Gastrocnemius medialis (tissue), 4 donors: ENCODE data around the gene CDKL4. TPM values are rescaled to one million over a fixed set of nuclear protein-coding genes. Genes with fewer than 3 reads are reported as not detected.

Experiments used
- ATAC-seq, 2 donors: fragments of 150-250 bp; one replicate each; pipeline ENCODE4 v1.9.1; 2016
- DNase-seq, 2 donors: peaks; one replicate each; pipeline ENCODE4 v3.0.0-alpha.2; 2019
- H3K27ac ChIP-seq, 4 donors: fragments of 200-600 bp; sonication (generic); 1 replicate in 1 of 4; 2 replicates in 3 of 4; pipeline ENCODE4 v1.5.1; 2016 to 2018; ENCODE audit warnings: mild to moderate bottlenecking in 2 of 4, moderate library complexity in 1 of 4
- H3K27me3 ChIP-seq, 3 donors: fragments of 200-600 bp; sonication (generic) in 2 of 3; 1 replicate in 1 of 3; 2 replicates in 2 of 3; pipeline versions ENCODE4 v1.5.1 to v1.6.0; 2016 to 2019; ENCODE audit warnings: mild to moderate bottlenecking in 1 of 3, moderate library complexity in 1 of 3
- H3K36me3 ChIP-seq, 2 donors: fragments of 200-600 bp; sonication (generic) in 1 of 2; one replicate each; pipeline ENCODE4 v1.5.1; 2017 to 2018
- H3K4me1 ChIP-seq, 2 donors: fragments of 200-600 bp; sonication (generic) in 1 of 2; one replicate each; pipeline ENCODE4 v1.5.1; 2016 to 2017; ENCODE audit warnings: mild to moderate bottlenecking in 2 of 2
- H3K4me3 ChIP-seq, 4 donors: fragments of 200-600 bp; sonication (generic) in 3 of 4; 1 replicate in 1 of 4; 2 replicates in 3 of 4; pipeline ENCODE4 v1.5.1; 2016 to 2019; ENCODE audit warnings: mild to moderate bottlenecking in 2 of 4
- H3K9me3 ChIP-seq, 3 donors: fragments of 200-600 bp; sonication (generic) in 2 of 3; 1 replicate in 1 of 3; 2 replicates in 2 of 3; pipeline ENCODE4 v1.5.1; 2016 to 2019
- POLR2A ChIP-seq, 2 donors: fragments of 450-650 bp; IDR thresholded peaks; one replicate each; pipeline ENCODE4 v1.6.1; 2017; ENCODE audit warnings: antibody characterized with exemption in 2 of 2, mild to moderate bottlenecking in 2 of 2, moderate library complexity in 2 of 2
- in situ Hi-C, 4 donors: fragments of 200-750 bp; cut with MboI; loops; one replicate each; pipeline versions ENCODE4 v1.15.0 to v1.8.0; 2017; ENCODE audit warnings: low sequenced_read_pairs in 4 of 4
- intact Hi-C: fragments of 100-400 bp; cut with DNase I; formaldehyde crosslinking; loops from one replicate; pipeline ENCODE4 v1.15.1; 2023; ENCODE audit warnings: low total_unique reads
- total RNA-seq, 4 donors: library from RNA; depleted of rRNA; stranded (reverse); fragments of >200 nt; gene quantifications; one replicate each; pipeline versions ENCODE4 v1.1.0 to v1.2.3, GENCODE V29; 2016
- TF ChIP-seq, protein P1 (sequence below), 5 experiments: fragments of 450-650 bp in 3 of 5; fragments of 200-600 bp in 2 of 5; sonication (generic) in 2 of 5; IDR thresholded peaks in 4 of 5; conservative IDR thresholded peaks in 1 of 5; 1 replicate in 4 of 5; 2 replicates in 1 of 5; pipeline ENCODE4 v1.5.1; 2016 to 2019; ENCODE audit warnings: antibody characterized with exemption in 5 of 5, mild to moderate bottlenecking in 3 of 5, moderate library complexity in 3 of 5

The CDKL4 gene
- total RNA-seq, 4 donors from 2014 or later, result 0.36 to 1.1 TPM; not detected in 2

- intact Hi-C loops, result no loop called here
- no peak for ATAC-seq
- no peak for TF ChIP-seq POLR2A (IDR thresholded peaks at IDR 0.05)
- TF ChIP-seq, protein P1, sequence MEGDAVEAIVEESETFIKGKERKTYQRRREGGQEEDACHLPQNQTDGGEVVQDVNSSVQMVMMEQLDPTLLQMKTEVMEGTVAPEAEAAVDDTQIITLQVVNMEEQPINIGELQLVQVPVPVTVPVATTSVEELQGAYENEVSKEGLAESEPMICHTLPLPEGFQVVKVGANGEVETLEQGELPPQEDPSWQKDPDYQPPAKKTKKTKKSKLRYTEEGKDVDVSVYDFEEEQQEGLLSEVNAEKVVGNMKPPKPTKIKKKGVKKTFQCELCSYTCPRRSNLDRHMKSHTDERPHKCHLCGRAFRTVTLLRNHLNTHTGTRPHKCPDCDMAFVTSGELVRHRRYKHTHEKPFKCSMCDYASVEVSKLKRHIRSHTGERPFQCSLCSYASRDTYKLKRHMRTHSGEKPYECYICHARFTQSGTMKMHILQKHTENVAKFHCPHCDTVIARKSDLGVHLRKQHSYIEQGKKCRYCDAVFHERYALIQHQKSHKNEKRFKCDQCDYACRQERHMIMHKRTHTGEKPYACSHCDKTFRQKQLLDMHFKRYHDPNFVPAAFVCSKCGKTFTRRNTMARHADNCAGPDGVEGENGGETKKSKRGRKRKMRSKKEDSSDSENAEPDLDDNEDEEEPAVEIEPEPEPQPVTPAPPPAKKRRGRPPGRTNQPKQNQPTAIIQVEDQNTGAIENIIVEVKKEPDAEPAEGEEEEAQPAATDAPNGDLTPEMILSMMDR (IDR thresholded peaks at IDR 0.05 in 4 of 5, conservative IDR thresholded peaks at IDR 0.05 in 1 of 5), result no peak
- DNase-seq, result no peak
- H3K27ac ChIP-seq, result no peak overlapping the region
- no peaks in the 10 kb centered on the region for H3K9me3 ChIP-seq
- no peaks in the 10 kb centered on the region for H3K4me1 ChIP-seq
- H3K36me3 ChIP-seq, result no peaks in the 10 kb centered on the region
- in situ Hi-C loops, result no loop called here
- H3K27me3 ChIP-seq, result no peaks in the 10 kb centered on the region
- H3K4me3 ChIP-seq, result no peak overlapping the region
These were observed 62.5 kb downstream of the CDKL4 start for GRCh38 chr2:39181297-39181696.

DNA sequence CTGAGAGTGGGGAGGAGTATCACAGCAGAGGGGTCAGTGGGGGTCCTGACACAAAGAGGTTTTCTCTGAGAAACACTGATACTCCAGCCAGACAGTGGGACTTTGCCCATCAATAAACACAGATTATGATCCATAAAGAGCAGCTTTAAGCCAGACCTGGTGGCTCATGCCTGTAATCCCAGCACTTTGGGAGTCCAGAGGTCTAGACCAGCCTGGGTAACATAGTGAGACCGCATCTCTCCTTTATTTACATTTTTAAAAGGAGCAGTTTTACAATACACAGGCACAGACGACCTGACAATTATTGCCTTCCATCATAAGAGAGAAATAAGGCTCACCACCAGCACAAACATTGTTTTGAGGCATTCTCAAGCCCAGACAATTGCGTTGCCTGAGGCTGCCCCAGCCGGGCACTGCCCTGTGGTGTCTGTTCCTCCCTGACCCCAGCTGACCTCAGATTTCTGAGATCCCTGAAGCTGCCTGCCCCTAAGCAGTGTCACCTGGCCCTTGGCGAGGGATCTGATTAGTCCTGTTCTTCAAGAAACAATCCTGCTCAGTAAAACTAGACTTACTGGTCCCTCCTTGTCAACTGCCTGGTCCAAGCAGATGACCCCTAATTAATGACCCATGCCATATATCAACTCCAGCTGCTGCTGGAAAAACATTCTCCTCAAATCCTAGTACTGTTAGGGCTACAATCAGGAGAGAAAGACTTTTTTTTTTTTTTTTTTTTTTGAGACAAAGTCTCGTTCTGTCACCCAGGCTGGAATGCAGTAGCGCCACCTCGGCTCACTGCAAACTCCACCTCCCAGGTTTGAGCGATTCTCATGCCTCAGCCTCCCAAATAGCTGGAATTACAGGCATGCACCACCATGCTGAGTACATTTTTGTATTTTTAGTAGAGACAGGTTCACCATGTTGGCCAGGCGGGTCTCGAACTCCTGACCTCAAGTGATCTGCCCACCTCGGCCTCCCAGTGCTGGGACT, 63.5 kb downstream of the CDKL4 start:
- DNase-seq (no peak), ATAC-seq (no peak)
- Histone ChIP-seq H3K27me3 (no peaks in the 10 kb centered on the region), H3K27ac (no peak overlapping the region), H3K36me3 (no peaks in the 10 kb centered on the region), H3K4me1 (peaks cover 0 to 4% of the 10 kb centered on the region in 2 donors), H3K9me3 (no peaks in the 10 kb centered on the region), H3K4me3 (no peak overlapping the region)
- in situ Hi-C loops, result no loop called here
- intact Hi-C loops, result no loop called here
- TF ChIP-seq, protein P1 (IDR thresholded peaks at IDR 0.05 in 4 of 5, conservative IDR thresholded peaks at IDR 0.05 in 1 of 5), result no peak
- no peak for TF ChIP-seq POLR2A (IDR thresholded peaks at IDR 0.05)

GRCh38 chr2:39178756-39179155, 65.0 kb downstream of the CDKL4 start:
- Histone ChIP-seq H3K9me3 (no peaks in the 10 kb centered on the region), H3K4me1 (peaks cover 0 to 4% of the 10 kb centered on the region in 2 donors), H3K27me3 (no peaks in the 10 kb centered on the region), H3K27ac (no peak overlapping the region), H3K36me3 (no peaks in the 10 kb centered on the region), H3K4me3 (no peak overlapping the region)
- no peak for ATAC-seq
- no peak for TF ChIP-seq POLR2A (IDR thresholded peaks at IDR 0.05)
- TF ChIP-seq, protein P1 (IDR thresholded peaks at IDR 0.05 in 4 of 5, conservative IDR thresholded peaks at IDR 0.05 in 1 of 5), result no peak
- in situ Hi-C loops, result no loop called here
- intact Hi-C loops, result no loop called here
- no peak for DNase-seq

DNA sequence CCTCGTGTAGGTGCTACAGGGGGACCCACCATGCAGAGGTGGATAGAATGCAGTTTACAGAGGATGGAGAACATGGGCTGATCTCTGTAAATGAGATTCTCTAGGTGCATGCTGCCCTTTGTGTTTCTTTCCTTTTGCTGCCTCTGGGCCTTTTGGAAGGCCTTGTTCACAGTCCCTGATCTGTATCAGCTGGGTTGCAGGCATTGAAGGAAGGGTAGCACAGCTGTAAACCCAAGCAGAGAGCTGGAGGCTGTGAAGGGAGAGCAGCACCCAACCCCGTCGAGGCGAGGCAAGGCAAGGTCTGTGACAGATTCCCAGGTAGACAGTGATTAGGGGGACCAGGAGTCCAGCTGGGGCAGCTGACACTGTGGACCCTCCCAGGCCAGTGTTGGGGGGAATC, 66.8 kb downstream of the CDKL4 start:
- in situ Hi-C loops, result no loop called here
- no peak for ATAC-seq
- DNase-seq, result no peak

More for the DNA sequence above, 66.8 kb downstream of the CDKL4 start:
- Histone ChIP-seq H3K4me1 (peaks cover 0 to 4% of the 10 kb centered on the region in 2 donors), H3K36me3 (no peaks in the 10 kb centered on the region), H3K27ac (no peak overlapping the region), H3K27me3 (no peaks in the 10 kb centered on the region), H3K9me3 (no peaks in the 10 kb centered on the region), H3K4me3 (no peak overlapping the region)
- intact Hi-C loops, result no loop called here
- TF ChIP-seq POLR2A (IDR thresholded peaks at IDR 0.05), result no peak
- TF ChIP-seq, protein P1 (IDR thresholded peaks at IDR 0.05 in 4 of 5, conservative IDR thresholded peaks at IDR 0.05 in 1 of 5), result no peak
